IMR-90 (cell line): ENCODE measurements around the gene PCDHGA2. TPM values are rescaled to one million over a fixed set of nuclear protein-coding genes. Genes with fewer than 3 reads are reported as not detected.

Experiments
- ATAC-seq: fragments of 200-7000 bp; cut with Tn5 transposase; 2 replicates; pipeline ENCODE4 v1.9.1; 2020; ENCODE audit warnings: low read depth, mild to moderate bottlenecking, moderate library complexity
- BruUV-seq: library from RNA; stranded (reverse); fragments of 400-500 nt; replicated peaks from 2 replicates; lab custom pipeline; 2021; lab: Mats Ljungman, UMichigan
- CTCF ChIA-PET: fragments of 300-600 bp; formaldehyde crosslinking; extraction: SDS; loops from one replicate; lab custom pipeline; 2021; ENCODE audit warnings: antibody characterized with exemption; lab: Yijun Ruan, JAX
- POLR2A ChIA-PET: fragments of 300-600 bp; sonication (Branson Sonifier 250); formaldehyde crosslinking; loops from one replicate; lab custom pipeline; 2022; ENCODE audit warnings: antibody characterized with exemption; ENCODE audit not compliant: unreplicated experiment; lab: Charles Lee
- DNase-seq: peaks from one replicate; pipeline ENCODE4 v3.0.0; 2013
- H2AFZ ChIP-seq: replicated peaks from 2 replicates; pipeline ENCODE3; 2013; ENCODE audit warnings: low read length, mild to moderate bottlenecking; ENCODE audit not compliant: poor library complexity
- H2AK5ac ChIP-seq: 2 replicates; pipeline ENCODE4 v1.6.1; 2013; ENCODE audit warnings: low read depth, low read length, inconsistent platforms
- H2AK9ac ChIP-seq: replicated peaks from 2 replicates; pipeline ENCODE3; 2013; ENCODE audit warnings: mild to moderate bottlenecking, low read depth, low read length, moderate library complexity; ENCODE audit not compliant: poor library complexity
- H2BK120ac ChIP-seq: 2 replicates; pipeline ENCODE4 v1.6.1; 2013; ENCODE audit warnings: low read depth, low read length, inconsistent platforms
- H2BK15ac ChIP-seq: 3 replicates; pipeline ENCODE4 v1.6.1; 2013; ENCODE audit warnings: low read depth, low read length, inconsistent platforms
- H2BK20ac ChIP-seq: 2 replicates; pipeline ENCODE4 v1.6.1; 2013; ENCODE audit warnings: low read depth, mild to moderate bottlenecking, inconsistent platforms, low read length, moderate library complexity
- H2BK5ac ChIP-seq: 2 replicates; pipeline ENCODE4 v1.6.1; 2013; ENCODE audit warnings: mild to moderate bottlenecking, low read depth, low read length, inconsistent platforms; ENCODE audit not compliant: poor library complexity, severe bottlenecking
- H3K14ac ChIP-seq: replicated peaks from 2 replicates; pipeline ENCODE4 v1.6.1; 2013; ENCODE audit warnings: low read depth, low read length, inconsistent platforms
- H3K18ac ChIP-seq: 2 replicates; pipeline ENCODE4 v1.6.1; 2013; ENCODE audit warnings: low read depth, low read length, control low read depth
- H3K23ac ChIP-seq: 2 replicates; pipeline ENCODE4 v1.6.1; 2013; ENCODE audit warnings: low read depth, low read length, inconsistent platforms
- H3K27ac ChIP-seq: 2 replicates; pipeline ENCODE4 v1.5.1; 2013; ENCODE audit warnings: mild to moderate bottlenecking, control low read depth, low read length; ENCODE audit not compliant: insufficient read depth
- H3K27me3 ChIP-seq: 2 replicates; pipeline ENCODE4 v1.6.1; 2013; ENCODE audit warnings: low read length; ENCODE audit not compliant: control insufficient read depth, insufficient read depth
- H3K36me3 ChIP-seq: 2 replicates; pipeline ENCODE4 v1.6.1; 2013; ENCODE audit warnings: low read length, mixed read lengths; ENCODE audit not compliant: control insufficient read depth, insufficient read depth
- H3K4ac ChIP-seq: 2 replicates; pipeline ENCODE4 v1.6.1; 2013; ENCODE audit warnings: low read depth, low read length, inconsistent platforms
- H3K4me1 ChIP-seq: 2 replicates; pipeline ENCODE4 v1.6.1; 2013; ENCODE audit warnings: low read length, mixed read lengths; ENCODE audit not compliant: control insufficient read depth, insufficient read depth
- H3K4me2 ChIP-seq: 2 replicates; pipeline ENCODE4 v1.6.1; 2013; ENCODE audit warnings: low read depth, mild to moderate bottlenecking, control low read depth, low read length, moderate library complexity
- H3K4me3 ChIP-seq: 2 replicates; pipeline ENCODE4 v1.5.1; 2013; ENCODE audit warnings: low read depth, mild to moderate bottlenecking, control low read depth, low read length, moderate library complexity; ENCODE audit not compliant: insufficient read depth
- H3K56ac ChIP-seq: 2 replicates; pipeline ENCODE4 v1.6.1; 2013; ENCODE audit warnings: low read length, inconsistent platforms; ENCODE audit not compliant: insufficient read depth; ENCODE audit errors: extremely low read depth
- H3K79me1 ChIP-seq, 2 experiments: 2 replicates each; pipeline ENCODE4 v1.6.1; 2013; ENCODE audit warnings: low read length in 2 of 2, inconsistent platforms in 1 of 2, low read depth in 1 of 2
- H3K9ac ChIP-seq: 2 replicates; pipeline ENCODE4 v1.6.1; 2013; ENCODE audit warnings: low read depth, low read length, control low read depth
- H3K9me1 ChIP-seq: 2 replicates; pipeline ENCODE4 v1.6.1; 2013; ENCODE audit warnings: low read length, inconsistent platforms; ENCODE audit not compliant: insufficient read depth
- H3K9me3 ChIP-seq: 2 replicates; pipeline ENCODE4 v1.6.1; 2013; ENCODE audit warnings: low read length; ENCODE audit not compliant: control insufficient read depth, insufficient read depth
- H4K20me1 ChIP-seq: 2 replicates; pipeline ENCODE4 v1.6.1; 2013; ENCODE audit warnings: low read length, inconsistent platforms; ENCODE audit not compliant: insufficient read depth
- H4K5ac ChIP-seq: 2 replicates; pipeline ENCODE4 v1.6.1; 2013; ENCODE audit warnings: mild to moderate bottlenecking, low read depth, low read length, control low read depth
- H4K8ac ChIP-seq, 2 experiments: 2 replicates each; pipeline ENCODE4 v1.6.1; 2013; ENCODE audit warnings: low read depth in 2 of 2, low read length in 2 of 2, control low read depth in 1 of 2, inconsistent platforms in 1 of 2
- H4K91ac ChIP-seq: 2 replicates; pipeline ENCODE4 v1.6.1; 2013; ENCODE audit warnings: low read depth, low read length, inconsistent platforms; ENCODE audit not compliant: insufficient read depth
- BHLHE40 ChIP-seq: fragments of 150-350 bp; IDR thresholded peaks from 2 replicates; pipeline ENCODE4 v1.6.1; 2016; ENCODE audit warnings: mild to moderate bottlenecking, low read depth, low read length
- CEBPB ChIP-seq: IDR thresholded peaks from 2 replicates; pipeline ENCODE4 v1.6.1; 2012; ENCODE audit warnings: low read depth, low read length, improper control_type of control experiment
- CHD1 ChIP-seq: IDR thresholded peaks from 2 replicates; pipeline ENCODE4 v1.6.1; 2012; ENCODE audit warnings: low read depth, low read length, improper control_type of control experiment
- CTCF ChIP-seq: conservative IDR thresholded peaks from 2 replicates; pipeline ENCODE4 v1.5.1; 2012; ENCODE audit warnings: mild to moderate bottlenecking, low read depth, low read length, improper control_type of control experiment
- ELK1 ChIP-seq: fragments of 150-350 bp; IDR thresholded peaks from 2 replicates; pipeline ENCODE4 v1.6.1; 2016; ENCODE audit warnings: low read depth, mild to moderate bottlenecking, low read length, moderate library complexity, borderline replicate concordance
- FOS ChIP-seq: fragments of 150-350 bp; IDR thresholded peaks from 2 replicates; pipeline ENCODE4 v1.6.1; 2016; ENCODE audit warnings: low read depth, low read length
- MAFK ChIP-seq: IDR thresholded peaks from 2 replicates; pipeline ENCODE4 v1.6.1; 2012; ENCODE audit warnings: low read depth, low read length, improper control_type of control experiment
- MAZ ChIP-seq: IDR thresholded peaks from 2 replicates; pipeline ENCODE4 v1.6.1; 2012; ENCODE audit warnings: low read depth, mild to moderate bottlenecking, low read length, improper control_type of control experiment, moderate library complexity, borderline replicate concordance
- MXI1 ChIP-seq: IDR thresholded peaks from 2 replicates; pipeline ENCODE4 v1.6.1; 2012; ENCODE audit warnings: low read depth, mild to moderate bottlenecking, low read length, moderate library complexity, borderline replicate concordance
- NFE2L2 ChIP-seq: fragments of 150-350 bp; IDR thresholded peaks from 2 replicates; pipeline ENCODE4 v1.6.1; 2016; ENCODE audit warnings: low read depth, mild to moderate bottlenecking, low read length
- RAD21 ChIP-seq: IDR thresholded peaks from 2 replicates; pipeline ENCODE4 v1.6.1; 2012; ENCODE audit warnings: low read length, improper control_type of control experiment
- RCOR1 ChIP-seq: IDR thresholded peaks from 2 replicates; pipeline ENCODE4 v1.6.1; 2012; ENCODE audit warnings: mild to moderate bottlenecking, low read length, improper control_type of control experiment; ENCODE audit not compliant: insufficient replicate concordance
- SMC3 ChIP-seq: fragments of 150-350 bp; IDR thresholded peaks from 2 replicates; pipeline ENCODE4 v1.6.1; 2016; ENCODE audit warnings: low read depth, mild to moderate bottlenecking, antibody characterized with exemption, low read length, moderate library complexity
- USF2 ChIP-seq: fragments of 150-350 bp; IDR thresholded peaks from 2 replicates; pipeline ENCODE4 v1.6.1; 2017; ENCODE audit warnings: mild to moderate bottlenecking, antibody characterized with exemption, low read length, low read depth
- WGBS, 2 experiments: methylation state at CpG; one replicate each; pipeline versions ENCODE4 v1.1.5 to v1.1.7; 2013; ENCODE audit warnings: missing lambda C conversion rate in 2 of 2; ENCODE audit not compliant: insufficient read length in 1 of 2; ENCODE audit errors: extremely low coverage in 2 of 2; 5-methylcytosine and 5-hydroxymethylcytosine counted together
- dilution Hi-C: fragments of 300-500 bp; cut with HindIII; formaldehyde crosslinking; loops from one replicate; pipeline ENCODE4 v1.14.3; 2018; ENCODE audit warnings: low sequenced_read_pairs; ENCODE audit not compliant: unreplicated experiment
- in situ Hi-C: fragments of 300-500 bp; cut with MboI; formaldehyde crosslinking; loops from 3 replicates; pipeline ENCODE4 v1.14.3; 2019; ENCODE audit warnings: low sequenced_read_pairs, inconsistent platforms, mixed read lengths
- intact Hi-C: fragments of 100-400 bp; cut with micrococcal nuclease; formaldehyde crosslinking; loops from 2 replicates; pipeline ENCODE4 v1.10.0; 2022
- polyA plus RNA-seq, 3 experiments: library from polyadenylated mRNA; depleted of rRNA; stranded (reverse); fragments of >200 nt; gene quantifications; 2 replicates each; pipeline ENCODE4 v1.2.3, GENCODE V29; 2012; ENCODE audit warnings: low replicate concordance in 1 of 3
- total RNA-seq: library from RNA; depleted of rRNA; stranded (reverse); fragments of >200 nt; gene quantifications from 2 replicates; pipeline ENCODE4 v1.2.3, GENCODE V29; 2012

The PCDHGA2 gene
- total and polyA plus RNA-seq, 2 of the 4 experiments (the other 2 are of a cell fraction), result 3.4 to 3.6 TPM

- no peaks in the 10 kb centered on the region for H3K4me1 ChIP-seq
- no CpG with 5 or more reads among the region's 1 CpG for WGBS, 2 experiments
- in situ Hi-C loops, result no loop called here
- POLR2A ChIA-PET, result no interaction called here
- H3K27me3 ChIP-seq, result no peaks in the 10 kb centered on the region
- no peaks in the 10 kb centered on the region for H4K20me1 ChIP-seq
- H3K9me1 ChIP-seq, result no peaks in the 10 kb centered on the region
- H2BK20ac ChIP-seq, result no peak overlapping the region
- ATAC-seq (no peak), DNase-seq (no peak)
- H3K9me3 ChIP-seq, result peaks cover 47% of the 10 kb centered on the region
- H3K4me3 ChIP-seq, result no peak overlapping the region
- H3K79me1 ChIP-seq, result no peaks in the 10 kb centered on the region
- BruUV-seq, result no TSS peak
- H2BK120ac ChIP-seq, result no peak overlapping the region
- H3K4me2 ChIP-seq, result no peak overlapping the region
- H3K14ac ChIP-seq, result no peak overlapping the region
- H2AK9ac ChIP-seq, result no peak overlapping the region
- no peak overlapping the region for H2AK5ac ChIP-seq
- intact Hi-C loops, result no loop called here
- H3K23ac ChIP-seq, result no peak overlapping the region
- H4K91ac ChIP-seq, result no peak overlapping the region
- H3K18ac ChIP-seq, result no peak overlapping the region
- dilution Hi-C loops, result no loop called here
- no peak overlapping the region for H3K9ac ChIP-seq
- H3K56ac ChIP-seq, result no peak overlapping the region
- H4K8ac ChIP-seq, result no peak overlapping the region
- H3K4ac ChIP-seq, result no peak overlapping the region
- TF ChIP-seq SMC3, result no peak
- no peak for TF ChIP-seq NFE2L2
- no peak for TF ChIP-seq RAD21
- no peak for TF ChIP-seq CTCF
- no peak for TF ChIP-seq FOS
- TF ChIP-seq RCOR1, result no peak
- TF ChIP-seq CHD1, result no peak
- TF ChIP-seq BHLHE40, result no peak
- no peak for TF ChIP-seq ELK1
- TF ChIP-seq CEBPB, result no peak
- no peak for TF ChIP-seq USF2
- TF ChIP-seq MXI1, result no peak
- TF ChIP-seq MAFK, result no peak
- TF ChIP-seq MAZ, result no peak
- no peak overlapping the region for H2BK15ac ChIP-seq
- H4K5ac ChIP-seq, result no peak overlapping the region
- H2BK5ac ChIP-seq, result no peak overlapping the region
- no peak overlapping the region for H3K27ac ChIP-seq
- CTCF ChIA-PET, result interaction anchor here (0.6 kb wide), 1 partner anchor 24 kb away, joined by 3 read pairs; the partner anchor contains the start of gene PCDHGA1
- no peaks in the 10 kb centered on the region for H3K36me3 ChIP-seq
- no peak overlapping the region for H2AFZ ChIP-seq
Measured at GRCh38 chr5:141306630-141307029, 31.9 kb upstream of the PCDHGA2 start.
